Measurements from ENCODE around the gene CHAT.

CHAT gene
- total RNA-seq = 0 reads per million in 4 experiments

- DNase-seq = no peak
Observed at GRCh38 chr10:49613882-49614241, at the start of gene CHAT. Gene CHAT (plus strand): TSS chr10:49614037. CDS start chr10:49614190, 153 bp downstream.

GRCh38 chr10:49564461-49565009, 49.3 kb upstream of the CHAT start:
- no peak for DNase-seq

GRCh38 chr10:49567810-49568209, 46.0 kb upstream of the CHAT start:
- no peak for DNase-seq

GRCh38 chr10:49568235-49568634, 45.6 kb upstream of the CHAT start:
- DNase-seq = no peak

- no peak for DNase-seq
Observed at GRCh38 chr10:49569031-49569631, 44.7 kb upstream of the CHAT start.

- no peak for DNase-seq
Observed at GRCh38 chr10:49571388-49571787, 42.4 kb upstream of the CHAT start.

- DNase-seq = no peak
Observed at GRCh38 chr10:49572594-49573114, 41.2 kb upstream of the CHAT start.

- DNase-seq = no peak
Observed at GRCh38 chr10:49575489-49576072, 38.3 kb upstream of the CHAT start.

GRCh38 chr10:49577182-49577925, 36.5 kb upstream of the CHAT start:
- no peak for DNase-seq

GRCh38 chr10:49578392-49578791, 35.4 kb upstream of the CHAT start:
- no peak for DNase-seq

- no peak for DNase-seq
Observed at GRCh38 chr10:49579621-49580020, 34.2 kb upstream of the CHAT start.

GRCh38 chr10:49585387-49585786, 28.4 kb upstream of the CHAT start:
- DNase-seq = no peak

GRCh38 chr10:49587981-49588380, 25.9 kb upstream of the CHAT start:
- DNase-seq = no peak

GRCh38 chr10:49592726-49593563, 20.9 kb upstream of the CHAT start:
- peak; percentile 17 for DNase-seq

- DNase-seq = no peak
Observed at GRCh38 chr10:49593564-49593875, 20.3 kb upstream of the CHAT start.

GRCh38 chr10:49593998-49594397, 19.8 kb upstream of the CHAT start:
- no peak for DNase-seq

- DNase-seq = no peak
Observed at GRCh38 chr10:49594594-49594993, 19.2 kb upstream of the CHAT start.

GRCh38 chr10:49595003-49595712, 18.7 kb upstream of the CHAT start:
- DNase-seq = no peak

- DNase-seq = no peak
Observed at GRCh38 chr10:49595713-49596492, 17.9 kb upstream of the CHAT start.

GRCh38 chr10:49596493-49596809, 17.4 kb upstream of the CHAT start:
- no peak for DNase-seq

GRCh38 chr10:49596836-49597235, 17.0 kb upstream of the CHAT start:
- DNase-seq = no peak

All from effector CD8-positive, alpha-beta T cell (primary cell).